SIG-M5 (cell line): Measurements from ENCODE around the gene DISC1.
A peak's percentile ranks its signal among the peaks of the same experiment; 100 is the strongest.
"Not testable (repeated sequence)": the region's sequence is repeated elsewhere in the genome, so short reads cannot be mapped to it uniquely, and the experiment has no call there.

ENCODE experiments used
- DNase-seq: peaks from one replicate; lab custom pipeline; 2025; lab: John Stamatoyannopoulos, UW

Gene DISC1

GRCh38 chr1:231770506-231771175 lies 144.1 kb downstream of the DISC1 start:
- no peak for DNase-seq

- peak; percentile 79 for DNase-seq
Observed at GRCh38 chr1:231774719-231775335, 148.2 kb downstream of the DISC1 start.

- DNase-seq, result no peak
Observed at GRCh38 chr1:231776010-231776756, 149.6 kb downstream of the DISC1 start.

- no peak for DNase-seq
Observed at GRCh38 chr1:231776757-231777062, 150.1 kb downstream of the DISC1 start.

- DNase-seq, result peak; percentile 47
Observed at GRCh38 chr1:231778009-231778719, 151.6 kb downstream of the DISC1 start.

GRCh38 chr1:231779081-231779480 lies 152.5 kb downstream of the DISC1 start:
- no peak for DNase-seq

- DNase-seq, result peak; percentile 90
Observed at GRCh38 chr1:231781892-231782291, 155.3 kb downstream of the DISC1 start.

- DNase-seq, result not testable (repeated sequence)
Observed at GRCh38 chr1:231785073-231785472, 158.5 kb downstream of the DISC1 start.

- peak; percentile 41 for DNase-seq
Observed at GRCh38 chr1:231786126-231786525, 159.5 kb downstream of the DISC1 start.

- no peak for DNase-seq
Observed at GRCh38 chr1:231792634-231793033, 166.0 kb downstream of the DISC1 start.

GRCh38 chr1:231793893-231794292 lies 167.3 kb downstream of the DISC1 start:
- DNase-seq, result no peak

- no peak for DNase-seq
Observed at GRCh38 chr1:231796141-231796540, 169.6 kb downstream of the DISC1 start.

- no peak for DNase-seq
Observed at GRCh38 chr1:231799363-231799986, 172.9 kb downstream of the DISC1 start.

GRCh38 chr1:231800108-231800507 lies 173.5 kb downstream of the DISC1 start:
- DNase-seq, result no peak

- no peak for DNase-seq
Observed at GRCh38 chr1:231801042-231801585, 174.5 kb downstream of the DISC1 start.

- peak; percentile 98 for DNase-seq
Observed at GRCh38 chr1:231803353-231803752, 176.8 kb downstream of the DISC1 start.

GRCh38 chr1:231806623-231807495 lies 180.3 kb downstream of the DISC1 start:
- peak; percentile 32 for DNase-seq

GRCh38 chr1:231807541-231807940 lies 181.0 kb downstream of the DISC1 start:
- no peak for DNase-seq

- no peak for DNase-seq
Observed at GRCh38 chr1:231808116-231808515, 181.5 kb downstream of the DISC1 start.

GRCh38 chr1:231808990-231809389 lies 182.4 kb downstream of the DISC1 start:
- DNase-seq, result no peak

- no peak for DNase-seq
Observed at GRCh38 chr1:231810415-231810814, 183.8 kb downstream of the DISC1 start.
